HUES6 (cell line): ENCODE data around the gene RPL35.

ENCODE experiments used
- H3K27ac ChIP-seq: 2 replicates; pipeline ENCODE4 v1.7.0; 2013; ENCODE audit warnings: low read depth, mild to moderate bottlenecking, low read length, inconsistent platforms
- H3K27me3 ChIP-seq: 2 replicates; pipeline ENCODE4 v1.6.1; 2013; ENCODE audit warnings: low read length; ENCODE audit not compliant: control insufficient read depth, insufficient read depth
- H3K36me3 ChIP-seq: 2 replicates; pipeline ENCODE4 v1.6.1; 2013; ENCODE audit warnings: low read length; ENCODE audit not compliant: control insufficient read depth, insufficient read depth
- H3K4me1 ChIP-seq: 2 replicates; pipeline ENCODE4 v1.6.1; 2013; ENCODE audit warnings: low read length; ENCODE audit not compliant: control insufficient read depth, insufficient read depth
- H3K4me3 ChIP-seq: 2 replicates; pipeline ENCODE4 v1.5.1; 2013; ENCODE audit warnings: low read depth, low read length
- H3K9ac ChIP-seq: one replicate; pipeline ENCODE4 v1.6.1; 2013; ENCODE audit warnings: mild to moderate bottlenecking, low read length
- H3K9me3 ChIP-seq: 2 replicates; pipeline ENCODE4 v1.6.1; 2013; ENCODE audit warnings: low read depth, low read length; ENCODE audit not compliant: control insufficient read depth, insufficient read depth

The RPL35 gene

GRCh38 chr9:124858330-124859046 lies 3.3 kb downstream of the RPL35 start:
- Histone ChIP-seq H3K9me3 (no peaks in the 10 kb centered on the region), H3K27me3 (no peaks in the 10 kb centered on the region), H3K4me3 (no peak overlapping the region), H3K36me3 (peaks cover 49% of the 10 kb centered on the region), H3K4me1 (peaks cover 7% of the 10 kb centered on the region), H3K9ac (no peak overlapping the region), H3K27ac (no peak overlapping the region)

DNA sequence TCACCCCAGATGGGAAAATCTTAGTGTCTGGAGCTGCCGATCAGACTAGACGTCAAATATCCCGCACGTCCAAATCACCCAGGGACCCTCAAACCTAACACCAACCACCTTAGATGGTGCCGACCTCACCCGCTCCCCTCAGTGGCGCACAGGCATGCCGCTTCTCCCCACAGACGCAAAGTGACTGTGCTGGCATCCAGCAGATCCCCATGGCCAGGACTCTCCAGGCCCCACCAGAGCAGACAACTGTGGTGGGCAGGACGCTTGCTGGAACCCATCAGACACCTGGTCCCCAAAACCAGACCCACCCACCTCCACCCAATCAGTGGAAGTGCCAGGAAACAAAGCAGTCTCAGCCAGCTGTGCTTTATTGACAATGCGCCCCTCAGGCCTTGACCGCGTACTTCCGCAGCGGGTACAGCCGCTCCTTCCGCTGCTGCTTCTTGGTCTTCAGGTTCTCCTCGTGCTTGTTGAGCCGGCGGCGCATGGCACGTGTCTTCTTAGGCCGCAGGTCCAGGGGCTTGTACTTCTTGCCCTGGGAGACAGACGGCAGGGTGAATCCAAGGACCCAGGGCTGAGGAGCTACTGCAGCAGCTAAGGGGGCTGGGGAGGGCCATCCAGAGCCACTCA lies 4.1 kb downstream of the RPL35 start:
- Histone ChIP-seq H3K9me3 (no peaks in the 10 kb centered on the region), H3K9ac (no peak overlapping the region), H3K4me1 (peaks cover 8% of the 10 kb centered on the region), H3K4me3 (no peak overlapping the region), H3K36me3 (peaks cover 49% of the 10 kb centered on the region), H3K27me3 (no peaks in the 10 kb centered on the region), H3K27ac (no peak overlapping the region)

- H3K27ac ChIP-seq, result no peak overlapping the region
Measured at GRCh38 chr9:124855944-124856765, 5.6 kb downstream of the RPL35 start.

DNA sequence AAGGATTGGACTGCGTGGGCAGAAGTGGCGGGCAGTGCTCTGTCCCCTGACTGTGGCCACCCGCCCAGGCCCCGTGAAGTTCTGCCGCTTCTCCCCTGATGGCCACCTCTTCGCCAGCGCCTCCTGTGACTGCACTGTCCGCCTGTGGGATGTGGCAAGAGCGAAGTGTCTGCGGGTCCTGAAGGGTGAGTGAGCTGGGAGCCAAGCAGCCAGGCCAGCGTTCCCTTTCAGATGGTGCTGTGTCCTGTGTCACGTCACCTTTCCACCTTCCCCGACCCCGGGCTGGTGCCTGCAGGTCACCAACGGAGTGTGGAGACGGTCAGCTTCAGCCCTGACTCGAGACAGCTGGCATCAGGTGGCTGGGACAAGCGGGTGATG lies 6.2 kb downstream of the RPL35 start:
- Histone ChIP-seq H3K4me3 (no peak overlapping the region), H3K27me3 (no peaks in the 10 kb centered on the region), H3K4me1 (peaks cover 14% of the 10 kb centered on the region), H3K27ac (no peak overlapping the region), H3K9ac (no peak overlapping the region), H3K36me3 (peaks cover 41% of the 10 kb centered on the region), H3K9me3 (no peaks in the 10 kb centered on the region)

More at GRCh38 chr9:124855944-124856765, 5.6 kb downstream of the RPL35 start:
- H3K36me3 ChIP-seq, result peaks cover 47% of the 10 kb centered on the region
- H3K27me3 ChIP-seq, result no peaks in the 10 kb centered on the region
- no peak overlapping the region for H3K4me3 ChIP-seq
- H3K9me3 ChIP-seq, result no peaks in the 10 kb centered on the region
- H3K9ac ChIP-seq, result no peak overlapping the region
- peaks cover 15% of the 10 kb centered on the region for H3K4me1 ChIP-seq

DNA sequence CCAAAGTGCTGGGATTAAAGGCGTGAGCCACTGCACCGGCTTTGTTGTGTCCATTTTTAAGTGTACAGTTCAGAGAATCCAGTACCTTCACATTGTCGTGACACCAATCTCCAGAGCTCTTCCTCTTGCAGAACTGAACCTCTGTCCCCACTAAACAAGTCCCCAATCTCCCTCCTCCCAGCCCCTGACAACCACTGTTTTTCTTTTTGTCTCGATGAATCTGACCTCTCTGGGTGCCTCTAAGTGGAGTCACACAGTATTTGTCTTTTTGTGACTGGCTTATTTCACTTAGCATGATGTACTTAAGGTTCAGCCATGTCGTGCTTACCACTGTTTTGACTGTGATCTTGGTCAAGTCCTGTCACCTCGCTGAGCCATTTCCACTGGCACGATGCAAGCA lies 6.9 kb downstream of the RPL35 start:
- H3K9me3 ChIP-seq, result no peaks in the 10 kb centered on the region
- peaks cover 8% of the 10 kb centered on the region; the same call in 1 of the 2 replicates for H3K4me1 ChIP-seq
- H3K27me3 ChIP-seq, result no peaks in the 10 kb centered on the region
- peaks cover 33% of the 10 kb centered on the region for H3K36me3 ChIP-seq
- no peak overlapping the region for H3K27ac ChIP-seq
- H3K4me3 ChIP-seq, result no peak overlapping the region
- no peak overlapping the region for H3K9ac ChIP-seq

DNA sequence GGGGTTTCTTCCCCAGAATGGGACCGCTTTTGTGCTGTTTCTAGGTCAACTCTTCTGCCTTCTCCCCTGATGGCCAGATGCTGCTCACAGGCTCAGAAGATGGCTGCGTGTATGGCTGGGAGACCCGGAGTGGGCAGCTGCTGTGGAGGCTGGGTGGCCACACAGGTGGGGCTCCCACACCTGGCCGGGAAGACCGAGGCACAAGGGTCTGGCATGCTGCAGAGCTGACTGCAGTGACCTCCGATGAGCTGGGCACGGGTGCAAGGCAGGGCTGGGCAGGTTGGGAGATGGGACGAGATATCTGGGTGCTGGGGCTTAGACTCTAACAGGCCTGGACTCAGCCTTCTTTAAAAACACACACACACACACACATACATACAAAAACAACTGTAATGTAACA lies 7.6 kb downstream of the RPL35 start:
- no peaks in the 10 kb centered on the region for H3K9me3 ChIP-seq
- peaks cover 27% of the 10 kb centered on the region for H3K36me3 ChIP-seq
- H3K27me3 ChIP-seq, result no peaks in the 10 kb centered on the region
- no peak overlapping the region for H3K9ac ChIP-seq
- H3K27ac ChIP-seq, result no peak overlapping the region
- H3K4me1 ChIP-seq, result peaks cover 8% of the 10 kb centered on the region; the same call in 1 of the 2 replicates
- H3K4me3 ChIP-seq, result no peak overlapping the region

DNA sequence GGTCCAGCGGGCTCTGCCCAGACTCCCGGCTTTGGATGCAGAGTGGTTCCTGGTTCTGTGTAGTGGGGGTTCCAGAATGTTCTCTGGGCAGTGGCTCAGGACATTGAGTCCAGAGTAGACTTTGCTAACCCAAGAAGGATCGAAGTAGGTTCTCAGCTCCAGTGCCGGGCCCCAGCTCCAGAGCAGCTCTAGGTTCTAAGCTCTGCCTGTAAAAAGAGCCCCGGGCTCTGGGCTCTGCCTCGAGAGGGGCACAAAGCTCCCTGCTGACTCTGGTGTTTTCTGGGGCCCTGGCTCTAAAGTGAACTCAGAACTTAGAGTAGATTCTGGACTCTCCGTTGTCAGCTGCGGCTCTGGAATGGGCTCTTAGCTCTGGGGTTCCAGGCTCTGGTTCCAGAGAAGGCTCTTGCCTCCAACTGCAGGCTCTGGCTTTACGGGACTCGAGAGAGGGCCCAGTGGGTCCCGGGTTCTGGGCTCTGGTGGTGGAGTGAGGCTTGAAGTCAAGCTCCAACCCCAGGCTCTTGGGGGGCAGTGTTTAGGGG lies 8.1 kb downstream of the RPL35 start:
- H3K9me3 ChIP-seq, result no peaks in the 10 kb centered on the region
- peaks cover 8% of the 10 kb centered on the region; the same call in 1 of the 2 replicates for H3K4me1 ChIP-seq
- H3K27me3 ChIP-seq, result no peaks in the 10 kb centered on the region
- H3K9ac ChIP-seq, result peak overlapping the region; percentile 57
- peaks cover 22% of the 10 kb centered on the region for H3K36me3 ChIP-seq
- no peak overlapping the region for H3K27ac ChIP-seq
- H3K4me3 ChIP-seq, result peak overlapping the region; percentile 74

GRCh38 chr9:124852829-124853531 lies 8.8 kb downstream of the RPL35 start, which contains the start of gene WDR38:
Gene WDR38, plus strand, starts transcription at chr9:124853460. Its CDS starts 72 bp downstream, at chr9:124853532.
- no peaks in the 10 kb centered on the region for H3K27me3 ChIP-seq

GRCh38 chr9:124852121-124852828 lies 9.5 kb downstream of the RPL35 start:
- Histone ChIP-seq H3K36me3 (peaks cover 8% of the 10 kb centered on the region), H3K27me3 (no peaks in the 10 kb centered on the region), H3K4me1 (peaks cover 8% of the 10 kb centered on the region; the same call in 1 of the 2 replicates), H3K9ac (no peak overlapping the region), H3K27ac (no peak overlapping the region), H3K4me3 (peak overlapping the region; percentile 74), H3K9me3 (no peaks in the 10 kb centered on the region)

More at GRCh38 chr9:124852829-124853531, 8.8 kb downstream of the RPL35 start, which contains the start of gene WDR38:
- Histone ChIP-seq H3K9me3 (no peaks in the 10 kb centered on the region), H3K4me3 (peak within 1 kb of the TSS; percentile 74), H3K9ac (peak within 1 kb of the TSS; percentile 57), H3K4me1 (peaks cover 8% of the 10 kb centered on the region; the same call in 1 of the 2 replicates), H3K36me3 (peaks cover 15% of the 10 kb centered on the region), H3K27ac (no peak within 1 kb of the TSS)

DNA sequence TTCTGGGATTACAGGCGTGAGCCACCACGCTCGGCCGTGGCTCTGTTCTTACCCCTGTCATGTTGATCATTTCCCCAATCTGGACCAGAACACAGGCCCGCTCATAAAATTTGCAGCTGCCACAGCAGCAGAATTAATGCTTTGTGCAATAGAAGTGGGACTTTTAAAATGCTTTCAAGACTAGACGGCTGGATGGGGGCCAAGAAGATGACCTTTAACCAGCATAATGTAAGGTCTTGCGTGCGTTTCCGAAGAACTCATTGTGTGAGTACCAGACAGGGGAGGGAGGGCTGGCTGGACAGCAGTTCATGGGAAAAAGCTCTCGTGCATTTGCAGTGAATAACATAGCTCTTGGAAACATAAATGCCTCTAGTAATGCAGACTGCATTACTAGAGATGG lies 12.0 kb downstream of the RPL35 start:
- Histone ChIP-seq H3K4me3 (no peak overlapping the region), H3K27me3 (no peaks in the 10 kb centered on the region), H3K36me3 (no peaks in the 10 kb centered on the region), H3K4me1 (peaks cover 8% of the 10 kb centered on the region; the same call in 1 of the 2 replicates), H3K27ac (no peak overlapping the region), H3K9me3 (no peaks in the 10 kb centered on the region), H3K9ac (no peak overlapping the region)
